Gastroesophageal sphincter (tissue), 4 donors: ENCODE measurements around the gene PDIK1L. TPM values are rescaled to one million over a fixed set of nuclear protein-coding genes. Genes with fewer than 3 reads are reported as not detected.

Experiments
- ATAC-seq: fragments of 150-250 bp; one replicate; pipeline ENCODE4 v1.9.1; 2016; ENCODE audit warnings: mild to moderate bottlenecking, moderate library complexity
- H3K27ac ChIP-seq, 4 donors: fragments of 200-600 bp; sonication (generic) in 3 of 4; 1 replicate in 3 of 4; 2 replicates in 1 of 4; pipeline ENCODE4 v1.5.1; 2016 to 2019
- H3K27me3 ChIP-seq: fragments of 200-600 bp; sonication (generic); one replicate; pipeline ENCODE4 v1.5.1; 2019
- H3K36me3 ChIP-seq, 2 donors: fragments of 200-600 bp; sonication (generic); one replicate each; pipeline ENCODE4 v1.5.1; 2019; ENCODE audit warnings: control low read depth in 1 of 2
- H3K4me1 ChIP-seq, 3 donors: fragments of 200-600 bp; sonication (generic); 1 replicate in 2 of 3; 2 replicates in 1 of 3; pipeline ENCODE4 v1.5.1; 2016 to 2019; ENCODE audit warnings: control low read depth in 2 of 3
- H3K4me3 ChIP-seq, 2 donors: fragments of 200-600 bp; sonication (generic); one replicate each; pipeline ENCODE4 v1.5.1; 2019; ENCODE audit warnings: mild to moderate bottlenecking in 1 of 2, moderate library complexity in 1 of 2
- H3K9me3 ChIP-seq, 3 donors: fragments of 200-600 bp; sonication (generic); one replicate each; pipeline ENCODE4 v1.5.1; 2017 to 2019; ENCODE audit warnings: control low read depth in 2 of 3
- EP300 ChIP-seq: sonication (generic); formaldehyde crosslinking; IDR thresholded peaks from one replicate; pipeline ENCODE4 v1.6.1; 2017; ENCODE audit warnings: antibody characterized with exemption, mild to moderate bottlenecking
- POLR2A ChIP-seq, 2 donors: fragments of 450-650 bp; IDR thresholded peaks; one replicate each; pipeline ENCODE4 v1.6.1; 2017; ENCODE audit warnings: antibody characterized with exemption in 2 of 2, mild to moderate bottlenecking in 2 of 2, moderate library complexity in 1 of 2
- POLR2AphosphoS5 ChIP-seq: sonication (generic); formaldehyde crosslinking; IDR thresholded peaks from one replicate; pipeline ENCODE4 v1.6.1; 2017; ENCODE audit warnings: antibody characterized with exemption
- WGBS, 2 donors: methylation state at CpG; one replicate each; pipeline ENCODE4 v1.1.5; 2018; ENCODE audit warnings: low coverage in 1 of 2; 5-methylcytosine and 5-hydroxymethylcytosine counted together
- total RNA-seq, 4 donors: library from RNA; depleted of rRNA; stranded (reverse); fragments of >200 nt; gene quantifications; one replicate each; pipeline ENCODE4 v1.1.0, GENCODE V29; 2016
- TF ChIP-seq, protein P1 (sequence below), 4 experiments: fragments of 200-600 bp in 2 of 4; fragments of 450-650 bp in 2 of 4; sonication (generic) in 1 of 4; IDR thresholded peaks; one replicate each; pipeline ENCODE4 v1.5.1; 2017 to 2019; ENCODE audit warnings: antibody characterized with exemption in 4 of 4, mild to moderate bottlenecking in 2 of 4, moderate library complexity in 2 of 4

PDIK1L gene
- total RNA-seq, 4 donors from 2014 or later = 6.2 to 9.3 (median 6.8) TPM

DNA sequence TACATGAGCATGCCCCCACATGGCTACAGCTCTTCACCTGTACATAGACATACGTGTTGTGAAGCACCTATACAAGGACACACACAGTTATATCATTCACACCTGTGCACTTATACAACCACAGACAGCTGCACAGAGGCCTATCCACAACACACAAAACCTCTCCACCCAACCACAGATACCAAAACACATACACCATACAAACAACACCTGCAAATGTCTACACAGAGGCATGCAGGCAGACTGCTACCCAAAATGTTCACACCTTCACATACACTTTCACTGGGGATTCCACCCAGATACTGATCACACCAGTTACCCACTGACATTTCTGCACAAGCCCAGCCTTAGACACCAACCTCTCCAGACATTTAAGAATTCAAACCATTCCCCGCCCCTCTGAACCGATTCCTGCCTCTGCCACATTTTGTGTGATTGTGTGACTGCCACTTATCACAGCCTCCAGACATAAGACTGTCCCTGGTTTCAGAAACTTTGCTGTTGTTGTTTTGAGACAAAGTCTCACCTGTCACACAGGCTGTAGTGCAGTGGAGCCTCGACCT is 55.2 kb downstream of the PDIK1L start:
- Histone ChIP-seq H3K4me3 (no peak overlapping the region), H3K36me3 (peaks cover 0 to 9% of the 10 kb centered on the region in 2 donors), H3K27me3 (no peaks in the 10 kb centered on the region), H3K9me3 (no peaks in the 10 kb centered on the region), H3K27ac (no peak overlapping the region), H3K4me1 (peaks cover 3 to 43% (median 13%) of the 10 kb centered on the region in 3 donors)
- WGBS, 2 donors = 88 to 100% methylated on average over 1 to 3 of the region's 4 CpGs
- TF ChIP-seq POLR2A (IDR thresholded peaks at IDR 0.05) (no peak), EP300 (no peak), POLR2AphosphoS5 (no peak)
- TF ChIP-seq, protein P1, sequence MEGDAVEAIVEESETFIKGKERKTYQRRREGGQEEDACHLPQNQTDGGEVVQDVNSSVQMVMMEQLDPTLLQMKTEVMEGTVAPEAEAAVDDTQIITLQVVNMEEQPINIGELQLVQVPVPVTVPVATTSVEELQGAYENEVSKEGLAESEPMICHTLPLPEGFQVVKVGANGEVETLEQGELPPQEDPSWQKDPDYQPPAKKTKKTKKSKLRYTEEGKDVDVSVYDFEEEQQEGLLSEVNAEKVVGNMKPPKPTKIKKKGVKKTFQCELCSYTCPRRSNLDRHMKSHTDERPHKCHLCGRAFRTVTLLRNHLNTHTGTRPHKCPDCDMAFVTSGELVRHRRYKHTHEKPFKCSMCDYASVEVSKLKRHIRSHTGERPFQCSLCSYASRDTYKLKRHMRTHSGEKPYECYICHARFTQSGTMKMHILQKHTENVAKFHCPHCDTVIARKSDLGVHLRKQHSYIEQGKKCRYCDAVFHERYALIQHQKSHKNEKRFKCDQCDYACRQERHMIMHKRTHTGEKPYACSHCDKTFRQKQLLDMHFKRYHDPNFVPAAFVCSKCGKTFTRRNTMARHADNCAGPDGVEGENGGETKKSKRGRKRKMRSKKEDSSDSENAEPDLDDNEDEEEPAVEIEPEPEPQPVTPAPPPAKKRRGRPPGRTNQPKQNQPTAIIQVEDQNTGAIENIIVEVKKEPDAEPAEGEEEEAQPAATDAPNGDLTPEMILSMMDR (IDR thresholded peaks at IDR 0.05) = no peak
- no peak for ATAC-seq

DNA sequence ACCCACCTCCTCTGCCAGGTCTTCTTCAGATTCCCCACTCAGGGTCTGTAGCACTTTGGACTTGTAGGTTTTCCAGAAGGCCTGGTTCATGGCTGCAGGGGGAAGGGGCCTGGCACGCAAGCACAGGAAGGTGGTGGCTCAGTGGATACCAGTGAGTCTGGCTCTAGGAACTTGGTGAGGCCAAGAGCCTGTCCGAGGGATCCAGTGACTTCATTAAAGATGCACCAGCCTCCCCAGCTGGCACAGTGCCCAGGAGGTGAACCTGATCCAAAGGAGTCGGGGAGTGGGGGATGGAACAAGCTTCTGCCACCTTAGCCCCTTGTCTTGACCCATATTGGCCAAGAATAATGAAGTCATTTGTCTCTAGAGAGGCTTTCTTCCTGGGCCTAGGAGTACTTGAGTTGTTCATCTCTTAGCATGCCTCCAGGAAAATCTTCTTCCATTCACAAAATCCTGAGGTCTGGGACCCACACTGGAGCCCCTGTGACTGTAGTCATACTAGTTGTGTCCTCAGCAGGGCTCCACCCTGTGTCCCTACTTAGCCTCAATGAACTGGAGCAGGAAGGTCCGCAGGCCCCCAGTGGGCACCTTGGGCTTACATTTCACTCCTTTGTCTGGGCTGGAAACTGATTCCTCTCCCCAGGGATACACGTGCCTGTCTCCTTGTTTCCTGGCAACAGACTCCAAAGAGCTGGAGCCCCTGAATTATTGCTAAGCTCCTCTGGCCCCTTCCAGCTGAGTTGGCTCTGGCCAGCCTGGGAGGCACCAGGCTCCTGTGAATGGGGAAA is 57.0 kb downstream of the PDIK1L start, which contains the start of gene C1orf232:
Gene C1orf232, minus strand, starts transcription at position 554 of the 788 bp plus-strand sequence. Its CDS starts 464 bp downstream, at position 90.
- Histone ChIP-seq H3K27ac (peak within 1 kb of the TSS; percentile 31 to 86 (median 84)), H3K36me3 (peaks cover 0 to 11% of the 10 kb centered on the region in 2 donors), H3K4me1 (peaks cover 3 to 36% (median 13%) of the 10 kb centered on the region in 3 donors), H3K4me3 (peak within 1 kb of the TSS; percentile 72 to 91), H3K9me3 (no peaks in the 10 kb centered on the region), H3K27me3 (no peaks in the 10 kb centered on the region)
- TF ChIP-seq EP300 (no peak), POLR2A (IDR thresholded peaks at IDR 0.05) (no peak)
- WGBS, 2 donors = 14 to 63% methylated on average over 1 to 3 of the region's 5 CpGs
- no peak for ATAC-seq

DNA sequence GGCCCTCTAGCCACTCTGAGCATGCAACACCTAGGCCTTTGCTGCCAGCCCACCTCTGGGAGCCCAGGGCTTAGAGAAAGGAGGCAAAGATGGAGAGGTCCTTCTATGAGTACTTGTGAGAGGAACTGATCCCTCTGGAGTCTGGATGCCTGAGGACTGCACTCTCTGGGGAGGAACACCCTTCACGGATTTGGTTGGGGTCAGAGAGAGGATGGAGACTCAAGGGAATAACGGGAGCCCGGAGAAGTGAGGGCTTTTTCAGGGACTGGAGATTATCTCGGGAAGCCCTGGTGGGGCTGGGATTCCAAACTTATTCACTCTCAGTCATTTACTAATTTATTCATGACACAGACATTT is 57.6 kb downstream of the PDIK1L start:
- Histone ChIP-seq H3K27ac (peak overlapping the region in 3 of 4 donors; percentile 81 to 86 (median 86)), H3K9me3 (no peaks in the 10 kb centered on the region), H3K4me1 (peaks cover 3 to 30% (median 8%) of the 10 kb centered on the region in 3 donors), H3K4me3 (peak overlapping the region in 1 of 2 donors; percentile 91), H3K27me3 (no peaks in the 10 kb centered on the region), H3K36me3 (peaks cover 0 to 11% of the 10 kb centered on the region in 2 donors)
- TF ChIP-seq EP300 (no peak), POLR2A (IDR thresholded peaks at IDR 0.05) (no peak), POLR2AphosphoS5 (no peak)
- TF ChIP-seq, protein P1 (IDR thresholded peaks at IDR 0.05) = no peak
- WGBS, 2 donors = 45 to 46% methylated on average over 3 to 4 of the region's 4 CpGs
- ATAC-seq = no peak

DNA sequence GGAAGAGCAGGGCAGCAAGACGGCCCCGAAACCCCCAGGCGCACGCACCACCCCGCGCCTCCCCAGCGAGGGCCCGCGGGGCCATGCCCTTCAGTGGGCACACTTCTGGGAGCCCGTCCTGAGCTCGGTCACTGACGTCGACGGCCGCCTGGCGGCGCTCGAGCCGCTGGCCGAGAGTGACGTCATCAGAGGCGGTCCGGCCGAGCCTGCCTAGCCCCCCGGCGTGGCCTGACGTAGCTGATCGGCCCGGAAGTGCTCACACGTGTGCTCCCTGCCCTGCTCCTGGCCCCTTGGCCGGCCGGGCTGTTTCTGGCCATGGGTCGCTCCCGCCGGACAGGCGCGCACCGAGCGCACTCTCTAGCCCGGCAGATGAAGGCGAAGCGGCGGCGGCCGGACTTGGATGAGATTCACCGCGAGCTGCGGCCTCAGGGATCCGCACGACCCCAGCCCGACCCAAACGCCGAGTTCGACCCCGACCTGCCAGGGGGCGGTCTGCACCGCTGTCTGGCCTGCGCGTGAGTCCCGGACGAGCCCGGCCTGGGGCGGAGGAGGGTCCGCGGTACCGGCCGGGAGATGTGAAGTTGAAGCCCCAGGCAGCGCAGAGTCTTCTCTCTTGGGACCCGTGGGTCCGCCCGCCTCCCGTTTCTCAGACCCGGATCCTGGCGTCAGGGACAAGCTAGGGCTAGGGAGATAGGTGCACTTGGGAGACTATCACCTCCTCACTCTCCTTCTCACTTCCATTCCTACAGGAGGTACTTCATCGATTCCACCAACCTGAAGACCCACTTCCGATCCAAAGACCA is 58.2 kb downstream of the PDIK1L start, which contains the start of gene ZNF593:
Gene ZNF593, plus strand, starts transcription at position 240 of the 803 bp plus-strand sequence. Its CDS starts 76 bp downstream, at position 316.
- Histone ChIP-seq H3K27me3 (no peaks in the 10 kb centered on the region), H3K4me3 (peak within 1 kb of the TSS; percentile 72 to 91), H3K4me1 (peaks cover 3 to 23% (median 8%) of the 10 kb centered on the region in 3 donors), H3K27ac (peak within 1 kb of the TSS; percentile 31 to 86 (median 84)), H3K36me3 (peaks cover 0 to 11% of the 10 kb centered on the region in 2 donors), H3K9me3 (no peaks in the 10 kb centered on the region)
- WGBS, 2 donors = 0% methylated on average over 7 of the region's 76 CpGs; no CpG with 5 or more reads in 1 of the 2 donors
- TF ChIP-seq EP300 (no peak), POLR2AphosphoS5 (peak; percentile 79), POLR2A (IDR thresholded peaks at IDR 0.05) (peak; percentile 36 to 52)
- TF ChIP-seq, protein P1 (IDR thresholded peaks at IDR 0.05) = peak in 3 of 4 experiments; percentile 90 to 97 (median 97)
- ATAC-seq = peak; percentile 98

DNA sequence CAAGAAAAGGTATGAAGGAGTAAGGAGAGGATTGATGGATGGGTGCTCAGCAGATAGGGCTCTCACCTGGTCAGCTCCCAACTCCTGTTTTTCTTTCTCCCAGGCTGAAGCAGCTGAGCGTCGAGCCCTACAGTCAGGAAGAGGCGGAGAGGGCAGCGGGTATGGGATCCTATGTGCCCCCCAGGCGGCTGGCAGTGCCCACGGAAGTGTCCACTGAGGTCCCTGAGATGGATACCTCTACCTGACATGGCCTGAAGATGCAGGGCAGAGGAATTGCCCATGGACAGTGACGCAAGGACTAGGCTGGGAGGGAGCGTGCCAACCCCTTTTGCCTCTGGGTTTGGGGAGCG is 58.8 kb downstream of the PDIK1L start:
- Histone ChIP-seq H3K27me3 (no peaks in the 10 kb centered on the region), H3K4me1 (peaks cover 3 to 23% (median 8%) of the 10 kb centered on the region in 3 donors), H3K36me3 (peaks cover 0 to 11% of the 10 kb centered on the region in 2 donors), H3K9me3 (no peaks in the 10 kb centered on the region), H3K27ac (peak overlapping the region in 3 of 4 donors; percentile 81 to 86 (median 86)), H3K4me3 (peak overlapping the region; percentile 72 to 91)
- TF ChIP-seq POLR2AphosphoS5 (no peak), EP300 (no peak), POLR2A (IDR thresholded peaks at IDR 0.05) (no peak)
- TF ChIP-seq, protein P1 (IDR thresholded peaks at IDR 0.05) = no peak
- ATAC-seq = no peak
- WGBS, 2 donors = 60 to 100% methylated on average over 1 to 4 of the region's 9 CpGs
